Neuronal stem cell (in vitro differentiated cells): ENCODE results near the gene RTN4. TPM values are rescaled to one million over a fixed set of nuclear protein-coding genes. Genes with fewer than 3 reads are reported as not detected.

Experiments
- DNase-seq: peaks from one replicate; pipeline ENCODE4 v3.0.0-alpha.2; 2013; ENCODE audit warnings: low spot score
- H2AFZ ChIP-seq: one replicate; pipeline ENCODE4 v1.6.1; 2013; ENCODE audit warnings: mild to moderate bottlenecking, low read length, inconsistent platforms
- H2AK5ac ChIP-seq: 2 replicates; pipeline ENCODE4 v1.6.1; 2013; ENCODE audit warnings: low read depth, mild to moderate bottlenecking, inconsistent platforms, low read length, moderate library complexity, mixed read lengths
- H2BK120ac ChIP-seq: 2 replicates; pipeline ENCODE4 v1.6.1; 2013; ENCODE audit warnings: low read depth, mild to moderate bottlenecking, inconsistent platforms, low read length, moderate library complexity, mixed read lengths
- H2BK12ac ChIP-seq: one replicate; pipeline ENCODE4 v1.6.1; 2013; ENCODE audit warnings: low read length, inconsistent platforms
- H2BK15ac ChIP-seq: 2 replicates; pipeline ENCODE4 v1.6.1; 2013; ENCODE audit warnings: mild to moderate bottlenecking, low read length, inconsistent platforms, mixed read lengths
- H2BK5ac ChIP-seq: one replicate; pipeline ENCODE4 v1.6.1; 2013; ENCODE audit warnings: inconsistent platforms, mild to moderate bottlenecking, low read length, moderate library complexity
- H3K14ac ChIP-seq: one replicate; pipeline ENCODE4 v1.6.1; 2013; ENCODE audit warnings: low read length, inconsistent platforms
- H3K18ac ChIP-seq: 2 replicates; pipeline ENCODE4 v1.6.1; 2013; ENCODE audit warnings: low read length, inconsistent platforms
- H3K23ac ChIP-seq: 2 replicates; pipeline ENCODE4 v1.6.1; 2013; ENCODE audit warnings: low read depth, mild to moderate bottlenecking, mixed read lengths, low read length, inconsistent platforms; ENCODE audit not compliant: poor library complexity
- H3K27ac ChIP-seq: replicated peaks from 3 replicates; pipeline ENCODE4 v1.5.1; 2013; ENCODE audit warnings: low read length, inconsistent platforms
- H3K27me3 ChIP-seq, 3 experiments: 2 replicates each; pipeline ENCODE4 v1.6.1; 2013; ENCODE audit warnings: low read length in 3 of 3, mild to moderate bottlenecking in 2 of 3, inconsistent platforms in 1 of 3, low read depth in 1 of 3, mixed read lengths in 1 of 3, moderate library complexity in 1 of 3; ENCODE audit not compliant: control insufficient read depth in 3 of 3, insufficient read depth in 3 of 3
- H3K36me3 ChIP-seq, 2 donors: replicated peaks in 1 of 2; 2 replicates each; pipeline ENCODE4 v1.6.1; 2013; ENCODE audit warnings: low read length in 2 of 2; ENCODE audit not compliant: control insufficient read depth in 2 of 2, insufficient read depth in 2 of 2
- H3K4ac ChIP-seq: 2 replicates; pipeline ENCODE4 v1.6.1; 2013; ENCODE audit warnings: inconsistent platforms, mild to moderate bottlenecking, low read length, moderate library complexity
- H3K4me1 ChIP-seq, 2 donors: 1 replicate in 1 of 2; 2 replicates in 1 of 2; pipeline ENCODE4 v1.6.1; 2013; ENCODE audit warnings: low read length in 2 of 2, low read depth in 1 of 2; ENCODE audit not compliant: control insufficient read depth in 2 of 2, insufficient read depth in 1 of 2
- H3K4me2 ChIP-seq: one replicate; pipeline ENCODE4 v1.6.1; 2013; ENCODE audit warnings: mild to moderate bottlenecking, low read length, inconsistent platforms; ENCODE audit not compliant: insufficient read depth, poor library complexity, severe bottlenecking
- H3K4me3 ChIP-seq, 2 donors: 2 replicates each; pipeline ENCODE4 v1.5.1; 2013; ENCODE audit warnings: low read length in 2 of 2, mild to moderate bottlenecking in 2 of 2, inconsistent platforms in 1 of 2, moderate library complexity in 1 of 2
- H3K79me1 ChIP-seq: one replicate; pipeline ENCODE4 v1.6.1; 2013; ENCODE audit warnings: low read depth, mild to moderate bottlenecking, inconsistent platforms, low read length, moderate library complexity
- H3K9ac ChIP-seq: one replicate; pipeline ENCODE4 v1.6.1; 2013; ENCODE audit warnings: mild to moderate bottlenecking, low read depth, low read length, inconsistent platforms; ENCODE audit not compliant: poor library complexity
- H3K9me3 ChIP-seq, 2 donors: replicated peaks in 1 of 2; 2 replicates each; pipeline versions ENCODE3 to v1.6.1; 2013; ENCODE audit warnings: low read length in 2 of 2, mild to moderate bottlenecking in 2 of 2, inconsistent platforms in 1 of 2, low read depth in 1 of 2, mixed read lengths in 1 of 2, moderate library complexity in 1 of 2; ENCODE audit not compliant: control insufficient read depth in 2 of 2, insufficient read depth in 1 of 2
- H4K8ac ChIP-seq: one replicate; pipeline ENCODE4 v1.6.1; 2013; ENCODE audit warnings: low read depth, mild to moderate bottlenecking, inconsistent platforms, low read length, moderate library complexity
- H4K91ac ChIP-seq: one replicate; pipeline ENCODE4 v1.6.1; 2013; ENCODE audit warnings: low read length, low read depth, mild to moderate bottlenecking, inconsistent platforms; ENCODE audit not compliant: poor library complexity
- WGBS, 2 donors: extraction: QIAGEN DNeasy Blood & Tissue Kit; methylation state at CpG; one replicate each; pipeline ENCODE4 v1.1.7; 2013; ENCODE audit warnings: missing lambda C conversion rate in 2 of 2, mixed read lengths in 1 of 2; ENCODE audit not compliant: insufficient read length in 2 of 2, insufficient replicate concordance in 1 of 2; ENCODE audit errors: extremely low coverage in 2 of 2; 5-methylcytosine and 5-hydroxymethylcytosine counted together
- small RNA-seq: library from polyadenylated mRNA; stranded (forward); fragments of <200 nt; extraction: miRNeasy Mini kit (QIAGEN cat#:217004); gene quantifications from one replicate; pipeline ENCODE3, GENCODE V24; 2013; ENCODE audit not compliant: insufficient read depth

The RTN4 gene

GRCh38 chr2:54924121-54924520 is 126.1 kb downstream of the RTN4 start:
- no peak for DNase-seq
- Histone ChIP-seq H4K91ac (no peak overlapping the region), H2BK5ac (no peak overlapping the region), H3K4me2 (no peak overlapping the region), H3K23ac (no peak overlapping the region), H2AK5ac (no peak overlapping the region), H3K27ac (no peak overlapping the region), H2BK120ac (no peak overlapping the region), H3K18ac (no peak overlapping the region), H2BK12ac (no peak overlapping the region), H3K27me3 (peaks cover 0 to 8% (median 0%) of the 10 kb centered on the region in 3 experiments), H2BK15ac (no peak overlapping the region), H3K4me1 (no peaks in the 10 kb centered on the region), H2AFZ (no peak overlapping the region), H3K9me3 (peaks cover 2 to 11% of the 10 kb centered on the region in 2 donors), H3K79me1 (no peaks in the 10 kb centered on the region), H3K14ac (no peak overlapping the region), H3K4ac (no peak overlapping the region), H4K8ac (no peak overlapping the region), H3K36me3 (no peaks in the 10 kb centered on the region), H3K9ac (no peak overlapping the region), H3K4me3 (no peak overlapping the region)
- no CpG with 5 or more reads among the region's 1 CpG for WGBS, 2 donors

Small RNA genes within 50 kb of the gene (small RNA-seq; reads per million reads assigned to genes)
- gene RNU6-433P: not detected
